Endothelial cell of umbilical vein (primary cell): ENCODE results near the gene DDX3X. TPM values are rescaled to one million over a fixed set of nuclear protein-coding genes. Genes with fewer than 3 reads are reported as not detected.

ENCODE experiments used
- BruUV-seq: library from RNA; stranded (reverse); fragments of 400-500 nt; replicated peaks from 2 replicates; lab custom pipeline; 2021; lab: Mats Ljungman, UMichigan
- CTCF ChIA-PET: fragments of 300-600, 350-600 bp; sonication (Branson Sonifier 250); formaldehyde crosslinking; loops from one replicate; lab custom pipeline; 2021; ENCODE audit warnings: antibody characterized with exemption, inconsistent platforms; lab: Charles Lee
- POLR2A ChIA-PET: fragments of 300-600, 350-600 bp; sonication (Branson Sonifier 250); formaldehyde crosslinking; loops from one replicate; lab custom pipeline; 2021; ENCODE audit warnings: antibody characterized with exemption, inconsistent platforms; lab: Charles Lee
- DNase-seq: peaks from one replicate; pipeline ENCODE4 v3.0.0-alpha.2; 2011; ENCODE audit warnings: low read depth, low spot score
- FAIRE-seq: peaks from 2 replicates; lab custom pipeline; 2011; peaks lifted over from hg19 to GRCh38; lab: Jason Lieb, UNC
- H2AFZ ChIP-seq: 2 replicates; pipeline ENCODE4 v1.6.0; 2012; ENCODE audit warnings: low read depth, low read length, control low read depth, inconsistent platforms
- H3K27ac ChIP-seq: 2 replicates; pipeline ENCODE4 v1.5.1; 2011; ENCODE audit warnings: low read depth, mild to moderate bottlenecking, control low read depth, low read length, moderate library complexity; ENCODE audit not compliant: insufficient read depth
- H3K27me3 ChIP-seq, 2 experiments: 2 replicates each; pipeline versions ENCODE4 v1.6.0 to v1.6.1; 2011; ENCODE audit warnings: low read length in 2 of 2, mixed read lengths in 1 of 2; ENCODE audit not compliant: control insufficient read depth in 2 of 2, insufficient read depth in 2 of 2
- H3K36me3 ChIP-seq, 2 experiments: 2 replicates in 1 of 2; 3 replicates in 1 of 2; pipeline ENCODE4 v1.5.1; 2011; ENCODE audit warnings: low read length in 2 of 2, mild to moderate bottlenecking in 1 of 2, moderate library complexity in 1 of 2; ENCODE audit not compliant: control insufficient read depth in 2 of 2, insufficient read depth in 2 of 2; ENCODE audit errors: extremely low read depth in 1 of 2
- H3K4me1 ChIP-seq: 3 replicates; pipeline ENCODE4 v1.5.1; 2011; ENCODE audit warnings: mild to moderate bottlenecking, low read length; ENCODE audit not compliant: control insufficient read depth, insufficient read depth; ENCODE audit errors: extremely low read depth
- H3K4me2 ChIP-seq: 2 replicates; pipeline ENCODE4 v1.6.1; 2011; ENCODE audit warnings: low read length, control low read depth, mixed read lengths; ENCODE audit not compliant: insufficient read depth
- H3K4me3 ChIP-seq, 3 experiments: fragments of 200-600 bp in 1 of 3; sonication (generic), shearing (Covaris generic) in 1 of 3; replicated peaks in 1 of 3; 2 replicates each; pipeline ENCODE4 v1.5.1; 2011 to 2016; ENCODE audit warnings: control low read depth in 3 of 3, low read length in 3 of 3, mild to moderate bottlenecking in 2 of 3, inconsistent platforms in 1 of 3, low read depth in 1 of 3, moderate library complexity in 1 of 3; ENCODE audit not compliant: insufficient read depth in 1 of 3
- H3K79me2 ChIP-seq: 2 replicates; pipeline ENCODE4 v1.6.0; 2012; ENCODE audit warnings: low read length, inconsistent platforms; ENCODE audit not compliant: control insufficient read depth, insufficient read depth
- H3K9ac ChIP-seq: replicated peaks from 2 replicates; pipeline ENCODE3; 2011; ENCODE audit warnings: low read length, control low read depth; ENCODE audit not compliant: insufficient read depth; ENCODE audit errors: extremely low read depth
- H3K9me1 ChIP-seq: replicated peaks from 3 replicates; pipeline ENCODE4 v1.6.0; 2011; ENCODE audit warnings: mild to moderate bottlenecking, low read length; ENCODE audit not compliant: control insufficient read depth, insufficient read depth; ENCODE audit errors: extremely low read depth
- H3K9me3 ChIP-seq: replicated peaks from 2 replicates; pipeline ENCODE4 v1.5.1; 2012; ENCODE audit warnings: low read length, inconsistent platforms; ENCODE audit not compliant: control insufficient read depth, insufficient read depth
- H4K20me1 ChIP-seq: replicated peaks from 2 replicates; pipeline ENCODE3; 2011; ENCODE audit warnings: mild to moderate bottlenecking, low read length; ENCODE audit not compliant: control insufficient read depth, insufficient read depth; ENCODE audit errors: extremely low read depth
- CTCF ChIP-seq, 2 donors: IDR thresholded peaks; 1 replicate in 1 of 2; 2 replicates in 1 of 2; pipeline ENCODE4 v1.5.1; 2011; ENCODE audit warnings: low read length in 2 of 2, mild to moderate bottlenecking in 2 of 2, moderate library complexity in 2 of 2, control low read depth in 1 of 2, inconsistent platforms in 1 of 2, low read depth in 1 of 2; ENCODE audit not compliant: insufficient read depth in 1 of 2; ENCODE audit errors: extremely low read depth in 1 of 2
- EZH2 ChIP-seq: IDR thresholded peaks from 2 replicates; pipeline ENCODE4 v1.6.1; 2012; ENCODE audit warnings: borderline replicate concordance, low read depth, mild to moderate bottlenecking, moderate library complexity, low read length, inconsistent platforms; ENCODE audit not compliant: severe bottlenecking
- FOS ChIP-seq: IDR thresholded peaks from 2 replicates; pipeline ENCODE4 v1.6.1; 2011; ENCODE audit warnings: mild to moderate bottlenecking, low read length, moderate library complexity, borderline replicate concordance; ENCODE audit not compliant: insufficient read depth
- GATA2 ChIP-seq: IDR thresholded peaks from 2 replicates; pipeline ENCODE4 v1.7.0; 2011; ENCODE audit warnings: low read depth, mild to moderate bottlenecking, moderate library complexity, mixed read lengths, low read length; ENCODE audit not compliant: insufficient read length, insufficient read depth
- JUN ChIP-seq: IDR thresholded peaks from 2 replicates; pipeline ENCODE4 v1.6.1; 2011; ENCODE audit warnings: borderline replicate concordance, low read depth; ENCODE audit not compliant: insufficient read length, insufficient read depth
- MAX ChIP-seq: IDR thresholded peaks from 2 replicates; pipeline ENCODE4 v1.6.1; 2011; ENCODE audit not compliant: insufficient read depth, insufficient read length
- MYC ChIP-seq: IDR thresholded peaks from one replicate; pipeline ENCODE4 v1.6.1; 2011; ENCODE audit warnings: mild to moderate bottlenecking, low read depth, low read length
- POLR2A ChIP-seq: IDR thresholded peaks from 2 replicates; pipeline ENCODE4 v1.6.1; 2012; ENCODE audit warnings: low read depth, mild to moderate bottlenecking, control low read depth, low read length
- POLR2AphosphoS5 ChIP-seq: IDR thresholded peaks from 2 replicates; pipeline ENCODE4 v1.6.1; 2012; ENCODE audit warnings: low read depth, mild to moderate bottlenecking, control low read depth, low read length, moderate library complexity; ENCODE audit not compliant: insufficient read depth
- dilution Hi-C: fragments of 300-500 bp; cut with MboI; formaldehyde crosslinking; loops from one replicate; pipeline ENCODE4 v1.15.0; 2019; ENCODE audit warnings: low sequenced_read_pairs; ENCODE audit not compliant: extremely low pct_ligation_motif_present
- intact Hi-C: fragments of 100-400 bp; cut with micrococcal nuclease; formaldehyde crosslinking; loops from one replicate; pipeline ENCODE4 v1.10.0; 2022
- polyA plus RNA-seq, 4 experiments: library from polyadenylated mRNA; depleted of rRNA in 3 of 4; stranded (reverse) in 3 of 4; unstranded in 1 of 4; fragments of >200 nt; gene quantifications; 2 replicates each; pipeline versions ENCODE4 v1.2.1 to v1.2.3, GENCODE V29; 2011 to 2012; ENCODE audit warnings: missing spikeins in 1 of 4
- total RNA-seq: library from RNA; stranded (reverse); gene quantifications from 2 replicates; pipeline ENCODE4 v1.2.3, GENCODE V29; 2021

DDX3X gene
- total and polyA plus RNA-seq, 2 donors (not counting 3 experiments of a cell fraction or from before 2014, with no cell fraction given) = 48.5 to 300 TPM

GRCh38 chrX:41313419-41313818 is 20.5 kb upstream of the DDX3X start:
- no TSS peak for BruUV-seq
- CTCF ChIA-PET = interaction anchor here (1.3 kb wide), 1 partner anchor 47 kb away, joined by 3 read pairs; no protein-coding TSS in a partner anchor

More at GRCh38 chrX:41313419-41313818, 20.5 kb upstream of the DDX3X start:
- no peak overlapping the region for H3K4me2 ChIP-seq
- H3K27me3 ChIP-seq = no peaks in the 10 kb centered on the region
- FAIRE-seq (no peak), DNase-seq (no peak)
- TF ChIP-seq FOS = no peak
- no peak for TF ChIP-seq EZH2
- no peak for TF ChIP-seq JUN
- TF ChIP-seq GATA2 = no peak
- no peak for TF ChIP-seq MAX
- TF ChIP-seq MYC = no peak
- TF ChIP-seq CTCF (IDR thresholded peaks at IDR 0.05; ENCODE audit: extremely low read depth in 1 of 2, insufficient read depth in 1 of 2, low read depth in 1 of 2, low read length in 2 of 2) = no peak
- no peak for TF ChIP-seq POLR2A
- TF ChIP-seq POLR2AphosphoS5 = no peak
- POLR2A ChIA-PET = no interaction called here
- no peaks in the 10 kb centered on the region for H3K79me2 ChIP-seq
- H3K9ac ChIP-seq = no peak overlapping the region
- H2AFZ ChIP-seq = no peak overlapping the region
- no peak overlapping the region for H3K27ac ChIP-seq
- H3K4me3 ChIP-seq = no peak overlapping the region
- H3K4me1 ChIP-seq = no peaks in the 10 kb centered on the region
- intact Hi-C loops = no loop called here
- no peaks in the 10 kb centered on the region for H3K36me3 ChIP-seq
- H4K20me1 ChIP-seq = no peaks in the 10 kb centered on the region
- no peaks in the 10 kb centered on the region for H3K9me1 ChIP-seq
- dilution Hi-C loops = no loop called here
- no peaks in the 10 kb centered on the region for H3K9me3 ChIP-seq
